ENCODE data around the gene UBE2G1.

GRCh38 chr17:4270736-4271135 lies 95.7 kb downstream of the UBE2G1 start:
- TF ChIP-seq KDM5B (IDR thresholded peaks at IDR 0.05; ENCODE audit: insufficient replicate concordance, low read depth, low read length) = no peak
- TF ChIP-seq, protein P1, sequence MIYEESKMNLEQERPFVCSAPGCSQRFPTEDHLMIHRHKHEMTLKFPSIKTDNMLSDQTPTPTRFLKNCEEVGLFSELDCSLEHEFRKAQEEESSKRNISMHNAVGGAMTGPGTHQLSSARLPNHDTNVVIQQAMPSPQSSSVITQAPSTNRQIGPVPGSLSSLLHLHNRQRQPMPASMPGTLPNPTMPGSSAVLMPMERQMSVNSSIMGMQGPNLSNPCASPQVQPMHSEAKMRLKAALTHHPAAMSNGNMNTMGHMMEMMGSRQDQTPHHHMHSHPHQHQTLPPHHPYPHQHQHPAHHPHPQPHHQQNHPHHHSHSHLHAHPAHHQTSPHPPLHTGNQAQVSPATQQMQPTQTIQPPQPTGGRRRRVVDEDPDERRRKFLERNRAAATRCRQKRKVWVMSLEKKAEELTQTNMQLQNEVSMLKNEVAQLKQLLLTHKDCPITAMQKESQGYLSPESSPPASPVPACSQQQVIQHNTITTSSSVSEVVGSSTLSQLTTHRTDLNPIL (CRISPR knock-in tag; IDR thresholded peaks at IDR 0.05) = no peak
- no peak for TF ChIP-seq CHD4 (IDR thresholded peaks at IDR 0.05; ENCODE audit: insufficient read depth, insufficient replicate concordance, low read depth, low read length, poor library complexity, severe bottlenecking)
- no peak for TF ChIP-seq YY1 (IDR thresholded peaks at IDR 0.05; ENCODE audit: borderline replicate concordance in 1 of 3, control insufficient read depth in 1 of 3, extremely low read depth in 1 of 3, insufficient read depth in 3 of 3, insufficient read length in 1 of 3, insufficient replicate concordance in 2 of 3, low read depth in 1 of 3, low read length in 2 of 3)
- TF ChIP-seq, protein P2, sequence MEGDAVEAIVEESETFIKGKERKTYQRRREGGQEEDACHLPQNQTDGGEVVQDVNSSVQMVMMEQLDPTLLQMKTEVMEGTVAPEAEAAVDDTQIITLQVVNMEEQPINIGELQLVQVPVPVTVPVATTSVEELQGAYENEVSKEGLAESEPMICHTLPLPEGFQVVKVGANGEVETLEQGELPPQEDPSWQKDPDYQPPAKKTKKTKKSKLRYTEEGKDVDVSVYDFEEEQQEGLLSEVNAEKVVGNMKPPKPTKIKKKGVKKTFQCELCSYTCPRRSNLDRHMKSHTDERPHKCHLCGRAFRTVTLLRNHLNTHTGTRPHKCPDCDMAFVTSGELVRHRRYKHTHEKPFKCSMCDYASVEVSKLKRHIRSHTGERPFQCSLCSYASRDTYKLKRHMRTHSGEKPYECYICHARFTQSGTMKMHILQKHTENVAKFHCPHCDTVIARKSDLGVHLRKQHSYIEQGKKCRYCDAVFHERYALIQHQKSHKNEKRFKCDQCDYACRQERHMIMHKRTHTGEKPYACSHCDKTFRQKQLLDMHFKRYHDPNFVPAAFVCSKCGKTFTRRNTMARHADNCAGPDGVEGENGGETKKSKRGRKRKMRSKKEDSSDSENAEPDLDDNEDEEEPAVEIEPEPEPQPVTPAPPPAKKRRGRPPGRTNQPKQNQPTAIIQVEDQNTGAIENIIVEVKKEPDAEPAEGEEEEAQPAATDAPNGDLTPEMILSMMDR (IDR thresholded peaks at IDR 0.05 in 2 of 3, conservative IDR thresholded peaks at IDR 0.05 in 1 of 3; ENCODE audit: insufficient read depth in 2 of 3, low read depth in 1 of 3, low read length in 3 of 3) = no peak
- TF ChIP-seq, protein P3, sequence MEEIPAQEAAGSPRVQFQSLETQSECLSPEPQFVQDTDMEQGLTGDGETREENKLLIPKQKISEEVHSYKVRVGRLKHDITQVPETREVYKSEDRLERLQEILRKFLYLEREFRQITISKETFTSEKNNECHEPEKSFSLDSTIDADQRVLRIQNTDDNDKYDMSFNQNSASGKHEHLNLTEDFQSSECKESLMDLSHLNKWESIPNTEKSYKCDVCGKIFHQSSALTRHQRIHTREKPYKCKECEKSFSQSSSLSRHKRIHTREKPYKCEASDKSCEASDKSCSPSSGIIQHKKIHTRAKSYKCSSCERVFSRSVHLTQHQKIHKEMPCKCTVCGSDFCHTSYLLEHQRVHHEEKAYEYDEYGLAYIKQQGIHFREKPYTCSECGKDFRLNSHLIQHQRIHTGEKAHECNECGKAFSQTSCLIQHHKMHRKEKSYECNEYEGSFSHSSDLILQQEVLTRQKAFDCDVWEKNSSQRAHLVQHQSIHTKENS (CRISPR knock-in tag; IDR thresholded peaks at IDR 0.05) = no peak
- TF ChIP-seq POLR2H (tag; IDR thresholded peaks at IDR 0.05; ENCODE audit: low read depth) = no peak
- TF ChIP-seq ZFP30 (CRISPR knock-in tag; IDR thresholded peaks at IDR 0.05; ENCODE audit: borderline replicate concordance) = no peak
- TF ChIP-seq RBM22 (IDR thresholded peaks at IDR 0.05; ENCODE audit: low read depth, low read length, poor library complexity, severe bottlenecking) = no peak

All from K562 (cell line).